ENCODE measurements around the gene FRMD4A.

Gene FRMD4A

GRCh38 chr10:13743101-13743693, 587.5 kb downstream of the FRMD4A start:
- DNase-seq (ENCODE audit: low read depth) = peak; percentile 61

GRCh38 chr10:13741438-13741837, 589.3 kb downstream of the FRMD4A start:
- no peak for DNase-seq (ENCODE audit: low read depth)

GRCh38 chr10:13740461-13740860, 590.3 kb downstream of the FRMD4A start:
- no peak for DNase-seq (ENCODE audit: low read depth)

- no peak for DNase-seq (ENCODE audit: low read depth)
These were observed 591.5 kb downstream of the FRMD4A start for GRCh38 chr10:13739183-13739582.

- no peak for DNase-seq (ENCODE audit: low read depth)
These were observed 594.2 kb downstream of the FRMD4A start for GRCh38 chr10:13736506-13736905.

GRCh38 chr10:13734151-13734550, 596.6 kb downstream of the FRMD4A start:
- DNase-seq (ENCODE audit: low read depth) = no peak

DNA sequence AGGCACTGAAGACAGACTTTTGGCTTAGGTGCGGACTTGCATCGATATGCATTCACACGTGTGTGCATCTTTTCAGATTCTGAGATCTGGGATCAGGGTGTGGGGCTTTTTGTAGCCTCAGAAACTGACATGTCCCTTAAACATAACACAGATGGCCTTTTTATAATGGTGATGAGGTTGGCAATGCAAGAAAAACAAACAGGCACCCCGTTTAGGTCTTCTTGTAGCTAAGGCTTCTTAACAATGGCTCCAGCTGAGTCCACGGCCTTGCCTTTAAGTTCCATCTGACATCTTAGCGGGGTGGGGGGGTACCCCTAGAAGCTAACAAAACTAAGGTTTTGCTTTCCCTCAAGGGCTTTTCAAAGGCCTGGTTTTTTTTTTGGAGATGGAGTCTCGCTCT, 597.7 kb downstream of the FRMD4A start:
- no peak for DNase-seq (ENCODE audit: low read depth)

DNA sequence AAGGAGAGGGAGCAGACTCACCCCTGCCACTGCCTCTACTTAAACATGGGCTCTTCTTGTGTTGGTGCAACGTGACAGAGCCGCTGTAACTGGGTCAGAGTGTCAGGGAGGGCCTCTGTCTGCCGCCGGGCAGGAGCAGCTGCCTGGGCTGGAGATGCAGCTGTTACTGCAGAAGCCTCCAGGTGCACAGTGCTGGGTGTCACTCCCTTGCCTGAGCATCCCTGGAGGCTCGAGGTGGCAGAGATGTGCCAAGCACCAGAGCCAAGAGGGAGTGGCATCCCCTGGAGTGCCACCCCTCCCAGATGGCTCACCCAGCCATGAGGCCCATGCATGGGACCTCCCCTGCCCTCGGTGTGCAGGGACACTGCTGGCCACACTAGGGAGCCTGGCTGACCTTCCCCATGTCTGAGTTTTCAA, 598.3 kb downstream of the FRMD4A start:
- no peak for DNase-seq (ENCODE audit: low read depth)

GRCh38 chr10:13731799-13732198, 598.9 kb downstream of the FRMD4A start:
- no peak for DNase-seq (ENCODE audit: low read depth)

DNA sequence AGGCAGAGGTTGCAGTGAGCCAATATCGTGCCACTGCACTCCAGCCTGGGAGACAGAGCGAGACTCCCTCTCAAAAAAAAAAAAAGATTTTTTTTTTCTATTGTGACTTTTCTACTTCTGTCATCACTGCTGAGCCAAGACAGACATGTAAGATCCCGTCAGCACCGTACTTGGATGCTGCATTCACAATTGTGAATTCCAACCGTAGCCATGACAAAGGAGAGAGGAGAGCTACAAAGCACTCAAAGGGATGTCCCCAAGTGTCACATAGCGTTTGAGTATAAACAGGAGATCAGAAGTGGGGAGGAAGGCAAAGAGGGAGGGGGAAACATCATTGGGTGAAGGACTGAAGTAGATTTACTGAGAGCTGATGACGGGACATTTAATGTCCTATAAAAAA, 599.8 kb downstream of the FRMD4A start:
- no peak for DNase-seq (ENCODE audit: low read depth)

GRCh38 chr10:13730306-13730652, 600.4 kb downstream of the FRMD4A start:
- no peak for DNase-seq (ENCODE audit: low read depth)

GRCh38 chr10:13729586-13730305, 601.0 kb downstream of the FRMD4A start:
- no peak for DNase-seq (ENCODE audit: low read depth)

DNA sequence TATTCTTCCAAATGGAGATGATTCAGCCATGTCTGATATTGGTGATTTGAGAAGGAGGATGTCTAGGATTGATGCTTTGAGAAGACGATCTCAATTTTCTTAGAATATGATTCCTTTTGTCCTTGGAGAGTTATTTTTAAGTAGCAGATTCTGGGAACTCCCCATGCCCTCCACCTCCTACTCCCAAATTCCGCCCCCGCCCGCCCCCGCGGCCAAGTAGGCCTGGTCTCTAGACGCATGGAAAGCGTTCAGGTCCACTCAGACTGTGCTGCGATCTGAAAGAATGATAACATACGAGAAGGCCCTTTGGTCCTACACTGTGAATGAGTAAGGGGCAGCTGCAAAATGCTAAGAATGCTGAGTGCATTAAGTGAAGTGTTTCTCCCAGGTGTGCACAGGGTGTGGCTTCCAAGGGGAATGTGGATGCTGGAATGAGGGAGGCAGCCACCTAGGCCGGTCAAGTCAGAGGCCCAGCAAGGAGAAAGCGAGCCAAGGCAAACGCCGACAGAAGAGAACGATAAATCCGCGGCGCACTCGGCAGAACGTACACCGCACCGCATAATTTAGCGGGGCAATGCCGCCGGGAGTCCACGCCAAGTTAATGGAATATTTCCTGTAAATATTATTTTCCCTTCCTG, 601.7 kb downstream of the FRMD4A start:
- no peak for DNase-seq (ENCODE audit: low read depth)

DNA sequence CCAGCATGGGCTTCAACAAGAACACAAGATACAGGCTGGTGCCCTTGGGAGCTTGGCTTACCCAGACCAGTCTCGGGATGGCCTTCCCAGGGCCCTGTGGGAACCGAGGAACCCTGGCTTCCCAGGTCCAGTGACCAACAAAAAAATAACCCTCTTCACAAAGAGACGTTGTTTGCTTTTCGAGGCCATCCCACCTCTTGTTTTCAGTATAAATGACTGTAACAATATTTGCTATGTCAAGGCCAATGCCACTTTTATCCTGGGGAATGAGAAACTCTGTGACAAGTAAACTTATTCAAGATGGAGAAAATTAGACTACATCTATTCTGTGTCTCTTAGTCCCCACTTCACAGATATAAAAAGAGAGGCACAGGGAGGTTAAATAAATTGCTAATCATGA, 605.1 kb downstream of the FRMD4A start:
- no peak for DNase-seq (ENCODE audit: low read depth)

DNA sequence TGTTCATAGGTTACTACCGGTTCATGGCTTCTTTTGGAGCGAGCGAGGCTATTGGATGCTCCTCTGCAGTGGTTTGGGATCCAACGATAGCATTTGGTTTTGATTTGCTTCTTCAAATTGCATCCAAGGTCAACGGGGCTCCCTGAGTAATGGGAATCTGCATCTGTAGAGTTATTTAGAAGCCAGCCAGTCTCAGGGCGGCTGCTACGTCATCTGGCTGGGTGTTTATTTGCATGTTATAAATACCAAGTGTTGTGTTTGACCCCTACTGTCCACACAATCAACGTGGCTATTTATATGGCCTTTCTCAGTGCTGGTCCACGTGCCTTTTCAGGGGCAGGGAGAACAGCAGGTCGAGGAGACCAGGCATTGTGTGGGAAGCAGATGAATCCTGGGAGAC, 606.2 kb downstream of the FRMD4A start:
- DNase-seq (ENCODE audit: low read depth) = no peak

- no peak for DNase-seq (ENCODE audit: low read depth)
These were observed 607.7 kb downstream of the FRMD4A start for GRCh38 chr10:13722747-13723653.

- DNase-seq (ENCODE audit: low read depth) = no peak
These were observed 609.2 kb downstream of the FRMD4A start for GRCh38 chr10:13721486-13721885.

DNA sequence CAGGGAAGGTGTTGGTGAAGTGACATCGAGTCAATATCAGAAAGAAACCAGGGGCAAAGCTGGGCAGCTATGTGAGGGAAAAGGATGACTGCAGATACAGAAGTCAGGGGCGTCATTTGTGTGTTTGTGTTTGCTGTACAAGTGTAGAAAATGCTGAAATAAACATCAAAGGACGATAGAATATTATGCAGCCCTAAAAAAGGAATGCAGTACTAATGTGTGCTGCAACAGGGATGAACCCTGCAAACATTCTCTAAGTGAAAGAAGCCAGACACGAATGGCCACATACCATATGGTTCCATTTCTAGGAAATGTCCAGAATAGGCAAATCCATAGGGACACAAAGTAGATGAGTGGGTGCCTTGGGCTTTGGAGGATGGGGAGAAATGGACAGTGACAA, 610.0 kb downstream of the FRMD4A start:
- no peak for DNase-seq (ENCODE audit: low read depth)

GRCh38 chr10:13719425-13719824, 611.3 kb downstream of the FRMD4A start:
- DNase-seq (ENCODE audit: low read depth) = no peak

- DNase-seq (ENCODE audit: low read depth) = no peak
These were observed 611.9 kb downstream of the FRMD4A start for GRCh38 chr10:13718820-13719219.

- peak; percentile 93 for DNase-seq (ENCODE audit: low read depth)
These were observed 612.6 kb downstream of the FRMD4A start for GRCh38 chr10:13717936-13718772.

DNA sequence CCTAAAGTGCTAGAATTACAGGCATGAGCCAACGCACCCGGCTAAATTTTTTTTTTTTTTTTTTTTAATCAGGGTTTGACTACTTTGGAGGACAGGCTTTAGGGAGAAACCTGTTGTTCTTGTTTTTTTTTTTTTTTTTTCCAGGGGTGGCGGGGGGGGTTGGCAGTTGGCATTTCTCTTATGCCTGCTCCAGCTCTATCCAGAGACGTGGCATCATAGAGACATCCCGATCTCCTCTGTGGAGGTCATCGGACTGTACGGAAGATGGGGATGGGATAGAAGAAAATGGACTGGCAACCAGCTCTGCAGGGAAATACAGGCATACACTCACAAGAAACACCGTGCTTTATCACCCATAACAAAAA, 613.2 kb downstream of the FRMD4A start:
- no peak for DNase-seq (ENCODE audit: low read depth)
